SK-N-SH (cell line): ENCODE results near the gene SGPL1. TPM values are rescaled to one million over a fixed set of nuclear protein-coding genes. Genes with fewer than 3 reads are reported as not detected.

Source experiments
- CTCF ChIA-PET: fragments of 300-600, 350-600 bp; formaldehyde crosslinking; extraction: SDS; loops from one replicate; lab custom pipeline; 2021; lab: Yijun Ruan, JAX
- POLR2A ChIA-PET: fragments of 350-600 bp; sonication (Branson Sonifier 250); formaldehyde crosslinking; extraction: SDS; loops from one replicate; lab custom pipeline; 2020; ENCODE audit warnings: antibody characterized with exemption, inconsistent platforms; lab: Yijun Ruan, JAX
- DNase-seq: peaks from one replicate; pipeline ENCODE4 v3.0.0; 2012
- H2AFZ ChIP-seq: fragments of 200-600 bp; sonication (generic); 2 replicates; pipeline ENCODE4 v1.8.1; 2016; ENCODE audit warnings: antibody characterized with exemption, mild to moderate bottlenecking, low read depth
- H3F3A ChIP-seq: fragments of 200-600 bp; sonication (generic); replicated peaks from 2 replicates; pipeline ENCODE3; 2016; ENCODE audit warnings: antibody characterized with exemption, mild to moderate bottlenecking; ENCODE audit not compliant: insufficient read depth
- H3K27ac ChIP-seq, 2 experiments: fragments of 200-500 bp in 1 of 2; fragments of 200-600 bp in 1 of 2; sonication (Bioruptor generic) in 1 of 2; sonication (generic), shearing (Covaris generic) in 1 of 2; 2 replicates each; pipeline versions ENCODE4 v1.5.1 to v1.6.1; 2014 to 2016; ENCODE audit warnings: low read depth in 2 of 2, inconsistent platforms in 1 of 2, low read length in 1 of 2, mild to moderate bottlenecking in 1 of 2, mixed read lengths in 1 of 2
- H3K27me3 ChIP-seq: fragments of 200-600 bp; sonication (generic), shearing (Covaris generic); 2 replicates; pipeline ENCODE4 v1.6.1; 2016; ENCODE audit warnings: mixed run types; ENCODE audit not compliant: insufficient read depth
- H3K36me3 ChIP-seq, 2 experiments: fragments of 200-500 bp in 1 of 2; fragments of 200-600 bp in 1 of 2; sonication (Bioruptor generic) in 1 of 2; sonication (generic) in 1 of 2; replicated peaks in 1 of 2; 2 replicates each; pipeline versions ENCODE3 to v1.5.1; 2014 to 2016; ENCODE audit warnings: low read length in 1 of 2, mild to moderate bottlenecking in 1 of 2; ENCODE audit not compliant: insufficient read depth in 2 of 2, control insufficient read depth in 1 of 2
- H3K4me1 ChIP-seq, 2 experiments: fragments of 200-500 bp in 1 of 2; fragments of 200-600 bp in 1 of 2; sonication (Bioruptor generic) in 1 of 2; sonication (generic), shearing (Covaris generic) in 1 of 2; 2 replicates each; pipeline versions ENCODE4 v1.5.1 to v1.6.1; 2014 to 2016; ENCODE audit warnings: low read depth in 1 of 2, low read length in 1 of 2, mixed run types in 1 of 2; ENCODE audit not compliant: insufficient read depth in 2 of 2, control insufficient read depth in 1 of 2
- H3K4me2 ChIP-seq: fragments of 200-600 bp; sonication (generic), shearing (Covaris generic); 2 replicates; pipeline ENCODE4 v1.6.1; 2017; ENCODE audit warnings: mixed run types
- H3K4me3 ChIP-seq, 2 experiments: fragments of 200-500 bp in 1 of 2; fragments of 200-600 bp in 1 of 2; sonication (Bioruptor generic) in 1 of 2; sonication (generic), shearing (Covaris generic) in 1 of 2; 2 replicates each; pipeline versions ENCODE4 v1.5.1 to v1.8.1; 2014 to 2016; ENCODE audit warnings: low read depth in 2 of 2, inconsistent platforms in 1 of 2, low read length in 1 of 2, mild to moderate bottlenecking in 1 of 2, mixed read lengths in 1 of 2, moderate library complexity in 1 of 2
- H3K79me2 ChIP-seq: fragments of 200-600 bp; sonication (generic); 2 replicates; pipeline ENCODE4 v1.8.1; 2017; ENCODE audit warnings: mild to moderate bottlenecking; ENCODE audit not compliant: insufficient read depth
- H3K9ac ChIP-seq: fragments of 200-600 bp; sonication (generic); 2 replicates; pipeline ENCODE4 v1.6.1; 2017; ENCODE audit warnings: mixed run types
- H3K9me2 ChIP-seq: fragments of 200-600 bp; sonication (generic); 2 replicates; pipeline ENCODE4 v1.6.1; 2017; ENCODE audit warnings: mixed run types
- H3K9me3 ChIP-seq: fragments of 200-600 bp; sonication (generic); 2 replicates; pipeline ENCODE4 v1.6.1; 2017; ENCODE audit warnings: mixed run types, mild to moderate bottlenecking, moderate library complexity
- H4K20me1 ChIP-seq: fragments of 200-600 bp; sonication (generic); 2 replicates; pipeline ENCODE4 v1.6.1; 2017; ENCODE audit warnings: mild to moderate bottlenecking, mixed run types; ENCODE audit not compliant: insufficient read depth
- MXI1 ChIP-seq: IDR thresholded peaks from 2 replicates; pipeline ENCODE4 v1.6.1; 2012; ENCODE audit warnings: mild to moderate bottlenecking, low read depth, low read length, improper control_type of control experiment
- NFIC ChIP-seq: IDR thresholded peaks from 2 replicates; pipeline ENCODE4 v1.4.0; 2012; ENCODE audit warnings: borderline replicate concordance
- RFX5 ChIP-seq: IDR thresholded peaks from 2 replicates; pipeline ENCODE4 v1.6.1; 2012; ENCODE audit warnings: mild to moderate bottlenecking, improper control_type of control experiment, low read length
- TAF1 ChIP-seq: IDR thresholded peaks from 2 replicates; pipeline ENCODE4 v1.6.1; 2012; ENCODE audit warnings: low read depth, mild to moderate bottlenecking, low read length, moderate library complexity, borderline replicate concordance
- TEAD4 ChIP-seq: IDR thresholded peaks from 2 replicates; pipeline ENCODE4 v1.4.0; 2012; ENCODE audit warnings: mild to moderate bottlenecking, borderline replicate concordance; ENCODE audit not compliant: insufficient read depth
- WGBS: methylation state at CpG from one replicate; pipeline ENCODE4 v1.1.6; 2017; ENCODE audit warnings: low lambda C conversion rate; 5-methylcytosine and 5-hydroxymethylcytosine counted together
- polyA plus RNA-seq, 3 experiments: library from polyadenylated mRNA; depleted of rRNA; stranded (reverse); fragments of >200 nt; gene quantifications; 2 replicates each; pipeline ENCODE4 v1.2.3, GENCODE V29; 2012
- TF ChIP-seq, protein P1 (sequence below): IDR thresholded peaks from 2 replicates; pipeline ENCODE4 v1.4.0; 2012; ENCODE audit warnings: low read depth, borderline replicate concordance
- TF ChIP-seq, protein P2 (sequence below): IDR thresholded peaks from 2 replicates; pipeline ENCODE4 v1.6.1; 2012; ENCODE audit warnings: mild to moderate bottlenecking, low read depth, low read length, moderate library complexity

The SGPL1 gene
- polyA plus RNA-seq, 1 of the 3 experiments (the other 2 are of a cell fraction) = 11.8 TPM

DNA sequence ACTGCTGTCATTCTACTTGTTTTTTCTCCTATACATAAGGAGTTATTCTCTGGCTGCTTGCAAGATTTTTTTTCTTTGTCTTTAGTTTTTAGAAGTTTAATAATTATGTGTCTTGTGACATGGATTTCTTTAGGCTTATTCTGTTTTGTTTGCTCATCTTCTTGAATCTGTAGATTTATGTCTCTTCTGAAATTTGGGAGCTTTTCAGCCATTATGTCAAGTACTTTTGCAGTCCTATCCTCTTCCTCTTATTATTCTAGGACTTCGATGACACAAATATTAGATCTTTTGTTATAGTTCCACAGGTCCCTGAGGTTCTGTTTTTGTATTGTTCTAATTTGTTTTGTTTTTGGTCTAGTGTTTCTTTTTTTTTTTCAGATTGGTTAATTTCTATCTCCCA is 13.9 kb upstream of the SGPL1 start:
- Histone ChIP-seq H2AFZ (no peak overlapping the region; the same call in 1 of the 2 replicates), H3K4me1 (no peaks in the 10 kb centered on the region), H3K27me3 (peaks cover 27% of the 10 kb centered on the region; the same call in 1 of the 2 replicates), H3F3A (no peaks in the 10 kb centered on the region), H3K4me2 (no peak overlapping the region), H3K79me2 (no peaks in the 10 kb centered on the region), H3K9me2 (no peaks in the 10 kb centered on the region), H3K9ac (no peak overlapping the region), H4K20me1 (no peaks in the 10 kb centered on the region), H3K36me3 (no peaks in the 10 kb centered on the region), H3K9me3 (no peaks in the 10 kb centered on the region), H3K4me3 (no peak overlapping the region), H3K27ac (no peak overlapping the region)
- WGBS = 56% methylated on average over 1 of the region's 1 CpG
- DNase-seq = no peak
- CTCF ChIA-PET = no interaction called here
- POLR2A ChIA-PET = no interaction called here
- TF ChIP-seq, protein P1, sequence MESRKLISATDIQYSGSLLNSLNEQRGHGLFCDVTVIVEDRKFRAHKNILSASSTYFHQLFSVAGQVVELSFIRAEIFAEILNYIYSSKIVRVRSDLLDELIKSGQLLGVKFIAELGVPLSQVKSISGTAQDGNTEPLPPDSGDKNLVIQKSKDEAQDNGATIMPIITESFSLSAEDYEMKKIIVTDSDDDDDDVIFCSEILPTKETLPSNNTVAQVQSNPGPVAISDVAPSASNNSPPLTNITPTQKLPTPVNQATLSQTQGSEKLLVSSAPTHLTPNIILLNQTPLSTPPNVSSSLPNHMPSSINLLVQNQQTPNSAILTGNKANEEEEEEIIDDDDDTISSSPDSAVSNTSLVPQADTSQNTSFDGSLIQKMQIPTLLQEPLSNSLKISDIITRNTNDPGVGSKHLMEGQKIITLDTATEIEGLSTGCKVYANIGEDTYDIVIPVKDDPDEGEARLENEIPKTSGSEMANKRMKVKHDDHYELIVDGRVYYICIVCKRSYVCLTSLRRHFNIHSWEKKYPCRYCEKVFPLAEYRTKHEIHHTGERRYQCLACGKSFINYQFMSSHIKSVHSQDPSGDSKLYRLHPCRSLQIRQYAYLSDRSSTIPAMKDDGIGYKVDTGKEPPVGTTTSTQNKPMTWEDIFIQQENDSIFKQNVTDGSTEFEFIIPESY = no peak
- TF ChIP-seq TEAD4 (no peak), RFX5 (no peak), NFIC (no peak)

DNA sequence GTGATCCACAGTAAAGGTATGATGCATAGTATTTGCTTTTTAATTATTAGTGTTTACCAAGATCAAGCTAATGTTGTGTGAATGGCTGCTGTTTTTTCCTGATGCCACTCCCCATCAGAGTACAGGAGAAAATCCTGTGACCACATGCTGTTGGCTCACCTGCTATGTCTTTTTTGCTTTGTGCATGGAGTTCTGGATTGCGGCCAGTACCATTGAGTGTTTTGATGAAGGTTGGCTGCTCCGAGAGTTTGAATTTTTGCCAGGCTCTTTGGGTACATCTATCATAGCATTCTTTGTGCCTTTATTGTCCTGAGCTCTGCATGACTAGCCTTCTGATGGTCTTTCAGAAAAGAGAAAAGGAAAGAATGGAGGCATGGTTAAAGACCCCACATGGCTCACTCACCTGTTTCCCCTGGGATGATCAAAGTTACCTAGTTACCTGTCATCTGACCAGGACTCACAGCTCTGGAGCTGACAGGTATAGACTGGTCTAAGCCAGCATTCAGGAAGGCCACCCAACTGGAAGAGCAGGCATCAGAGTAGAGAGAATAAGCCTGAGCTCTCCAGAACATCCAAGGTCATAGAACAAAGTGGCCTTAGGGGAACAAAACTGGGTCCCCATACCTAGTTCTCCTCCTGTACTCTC is 11.8 kb upstream of the SGPL1 start:
- no peaks in the 10 kb centered on the region; a peak in 1 of 4 replicates for H3K4me1 ChIP-seq
- H3K27ac ChIP-seq = no peak overlapping the region
- no peaks in the 10 kb centered on the region for H4K20me1 ChIP-seq
- CTCF ChIA-PET = interaction anchor here (0.6 kb wide), 1 partner anchor 13 kb away, joined by 3 read pairs; no protein-coding TSS in a partner anchor
- POLR2A ChIA-PET = no interaction called here
- no peak overlapping the region for H3K9ac ChIP-seq
- no peak overlapping the region for H3K4me2 ChIP-seq
- no peaks in the 10 kb centered on the region for H3K9me3 ChIP-seq
- peaks cover 14% of the 10 kb centered on the region; the same call in 1 of the 2 replicates for H3K27me3 ChIP-seq
- no peaks in the 10 kb centered on the region for H3K79me2 ChIP-seq
- no peak for DNase-seq
- H3K9me2 ChIP-seq = no peaks in the 10 kb centered on the region
- no peaks in the 10 kb centered on the region for H3K36me3 ChIP-seq
- no peaks in the 10 kb centered on the region for H3F3A ChIP-seq
- no peak overlapping the region for H2AFZ ChIP-seq
- WGBS = 65% methylated on average over 2 of the region's 2 CpGs
- H3K4me3 ChIP-seq = no peak overlapping the region
- no peak for TF ChIP-seq TAF1
- TF ChIP-seq MXI1 = no peak
- TF ChIP-seq, protein P2, sequence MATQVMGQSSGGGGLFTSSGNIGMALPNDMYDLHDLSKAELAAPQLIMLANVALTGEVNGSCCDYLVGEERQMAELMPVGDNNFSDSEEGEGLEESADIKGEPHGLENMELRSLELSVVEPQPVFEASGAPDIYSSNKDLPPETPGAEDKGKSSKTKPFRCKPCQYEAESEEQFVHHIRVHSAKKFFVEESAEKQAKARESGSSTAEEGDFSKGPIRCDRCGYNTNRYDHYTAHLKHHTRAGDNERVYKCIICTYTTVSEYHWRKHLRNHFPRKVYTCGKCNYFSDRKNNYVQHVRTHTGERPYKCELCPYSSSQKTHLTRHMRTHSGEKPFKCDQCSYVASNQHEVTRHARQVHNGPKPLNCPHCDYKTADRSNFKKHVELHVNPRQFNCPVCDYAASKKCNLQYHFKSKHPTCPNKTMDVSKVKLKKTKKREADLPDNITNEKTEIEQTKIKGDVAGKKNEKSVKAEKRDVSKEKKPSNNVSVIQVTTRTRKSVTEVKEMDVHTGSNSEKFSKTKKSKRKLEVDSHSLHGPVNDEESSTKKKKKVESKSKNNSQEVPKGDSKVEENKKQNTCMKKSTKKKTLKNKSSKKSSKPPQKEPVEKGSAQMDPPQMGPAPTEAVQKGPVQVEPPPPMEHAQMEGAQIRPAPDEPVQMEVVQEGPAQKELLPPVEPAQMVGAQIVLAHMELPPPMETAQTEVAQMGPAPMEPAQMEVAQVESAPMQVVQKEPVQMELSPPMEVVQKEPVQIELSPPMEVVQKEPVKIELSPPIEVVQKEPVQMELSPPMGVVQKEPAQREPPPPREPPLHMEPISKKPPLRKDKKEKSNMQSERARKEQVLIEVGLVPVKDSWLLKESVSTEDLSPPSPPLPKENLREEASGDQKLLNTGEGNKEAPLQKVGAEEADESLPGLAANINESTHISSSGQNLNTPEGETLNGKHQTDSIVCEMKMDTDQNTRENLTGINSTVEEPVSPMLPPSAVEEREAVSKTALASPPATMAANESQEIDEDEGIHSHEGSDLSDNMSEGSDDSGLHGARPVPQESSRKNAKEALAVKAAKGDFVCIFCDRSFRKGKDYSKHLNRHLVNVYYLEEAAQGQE = no peak
- TF ChIP-seq RFX5 = no peak
- TF ChIP-seq, all 33 proteins: peak for 0
